ENCODE results near the gene HAAO. TPM values are rescaled to one million over a fixed set of nuclear protein-coding genes. Genes with fewer than 3 reads are reported as not detected.
"Not testable (repeated sequence)": the region's sequence is repeated elsewhere in the genome, so short reads cannot be mapped to it uniquely, and the experiment has no call there.

Gene HAAO
- total RNA-seq, 2 donors from 2014 or later: 1.4 to 2.6 TPM

DNA sequence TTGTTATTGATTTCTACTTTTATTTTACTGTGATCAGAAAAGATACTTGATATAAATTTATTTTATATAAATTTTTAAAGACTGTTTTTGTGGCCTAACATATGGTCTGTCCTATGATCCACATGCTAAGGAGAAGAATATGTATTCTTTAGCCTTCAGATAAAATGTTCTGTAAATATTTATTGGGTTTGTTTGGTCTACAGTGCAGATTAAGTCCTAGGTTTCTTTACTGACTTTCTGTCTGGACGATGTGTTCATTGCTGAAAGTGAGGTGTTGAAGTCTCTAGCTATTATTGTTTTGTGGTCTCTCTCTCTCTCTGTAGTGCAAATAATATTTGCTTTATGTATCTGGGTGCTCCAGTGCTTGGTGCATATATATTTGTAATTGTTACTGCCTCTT lies 58.5 kb downstream of the HAAO start:
- no peak overlapping the region for H3K27ac ChIP-seq
- no peaks in the 10 kb centered on the region for H3K27me3 ChIP-seq
- H3K9me3 ChIP-seq: peaks cover 4 to 23% of the 10 kb centered on the region in 2 donors
- TF ChIP-seq, protein P1, sequence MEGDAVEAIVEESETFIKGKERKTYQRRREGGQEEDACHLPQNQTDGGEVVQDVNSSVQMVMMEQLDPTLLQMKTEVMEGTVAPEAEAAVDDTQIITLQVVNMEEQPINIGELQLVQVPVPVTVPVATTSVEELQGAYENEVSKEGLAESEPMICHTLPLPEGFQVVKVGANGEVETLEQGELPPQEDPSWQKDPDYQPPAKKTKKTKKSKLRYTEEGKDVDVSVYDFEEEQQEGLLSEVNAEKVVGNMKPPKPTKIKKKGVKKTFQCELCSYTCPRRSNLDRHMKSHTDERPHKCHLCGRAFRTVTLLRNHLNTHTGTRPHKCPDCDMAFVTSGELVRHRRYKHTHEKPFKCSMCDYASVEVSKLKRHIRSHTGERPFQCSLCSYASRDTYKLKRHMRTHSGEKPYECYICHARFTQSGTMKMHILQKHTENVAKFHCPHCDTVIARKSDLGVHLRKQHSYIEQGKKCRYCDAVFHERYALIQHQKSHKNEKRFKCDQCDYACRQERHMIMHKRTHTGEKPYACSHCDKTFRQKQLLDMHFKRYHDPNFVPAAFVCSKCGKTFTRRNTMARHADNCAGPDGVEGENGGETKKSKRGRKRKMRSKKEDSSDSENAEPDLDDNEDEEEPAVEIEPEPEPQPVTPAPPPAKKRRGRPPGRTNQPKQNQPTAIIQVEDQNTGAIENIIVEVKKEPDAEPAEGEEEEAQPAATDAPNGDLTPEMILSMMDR (IDR thresholded peaks at IDR 0.05): no peak
- DNase-seq (ENCODE audit: low spot score): no peak
- peaks cover 5% of the 10 kb centered on the region for H3K36me3 ChIP-seq
- no peaks in the 10 kb centered on the region for H3K4me1 ChIP-seq
- no peak overlapping the region for H3K4me3 ChIP-seq

DNA sequence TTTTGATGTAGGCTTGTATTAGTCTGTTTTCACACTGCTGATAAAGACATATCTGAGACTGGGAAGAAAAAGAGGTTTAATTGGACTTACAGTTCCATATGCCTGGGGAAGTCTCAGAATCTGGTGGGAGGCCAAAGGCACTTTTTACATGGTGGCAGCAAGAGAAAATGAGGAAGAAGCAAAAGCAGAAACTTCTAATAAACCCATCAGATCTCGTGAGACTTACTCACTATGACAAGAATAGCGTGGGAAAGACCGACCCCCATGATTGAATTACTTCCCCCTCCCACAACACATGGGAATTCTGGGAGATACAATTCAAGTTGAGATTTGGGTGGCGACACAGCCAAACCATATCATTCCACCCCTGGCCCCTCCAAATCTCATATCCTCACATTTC lies 61.1 kb downstream of the HAAO start:
- H3K4me1 ChIP-seq; H3K27me3 ChIP-seq; H3K27ac ChIP-seq; DNase-seq (ENCODE audit: low spot score); H3K36me3 ChIP-seq; H3K4me3 ChIP-seq: not testable (repeated sequence)
- H3K9me3 ChIP-seq: peaks cover 4 to 23% of the 10 kb centered on the region in 2 donors

DNA sequence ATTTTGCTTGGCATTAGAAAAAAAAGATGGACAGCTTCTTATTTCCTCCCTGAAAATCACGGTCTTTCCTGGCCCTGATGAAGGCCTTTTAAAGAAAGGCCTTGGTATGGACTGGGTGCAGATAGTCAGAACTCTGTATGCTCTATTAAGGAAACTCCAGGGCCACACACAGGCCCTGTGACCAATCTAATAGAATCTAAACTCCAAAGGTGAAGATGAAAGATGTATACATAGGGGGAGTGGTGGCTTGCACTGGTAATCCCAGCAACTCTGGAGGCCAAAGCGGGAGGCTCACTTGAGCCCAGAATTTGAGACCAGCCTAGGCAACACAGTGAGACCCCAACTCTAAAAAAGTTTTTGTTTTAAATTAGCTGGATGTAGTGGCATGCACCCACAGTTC lies 65.7 kb downstream of the HAAO start:
- TF ChIP-seq, protein P1 (IDR thresholded peaks at IDR 0.05): no peak
- Histone ChIP-seq H3K27ac (no peak overlapping the region), H3K4me3 (no peak overlapping the region)

DNA sequence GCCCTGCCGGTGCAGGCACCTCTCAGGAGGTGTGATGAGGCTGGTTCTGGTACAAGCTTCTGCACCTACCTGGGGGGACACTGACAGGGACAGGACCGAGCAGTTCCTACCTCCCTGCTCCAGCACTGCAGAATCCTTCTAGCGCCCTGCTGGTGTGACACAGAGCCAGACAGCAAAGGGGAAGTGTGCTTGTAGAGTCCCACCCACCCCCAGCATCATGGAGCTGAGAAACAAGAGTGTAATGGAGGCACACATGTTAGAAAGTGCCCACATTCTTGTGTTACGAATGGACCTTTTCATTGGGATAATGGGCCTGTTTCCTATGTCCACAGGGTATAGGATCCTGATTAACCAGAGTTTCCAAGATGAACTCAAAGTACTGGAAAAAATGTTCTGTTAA lies 66.7 kb downstream of the HAAO start:
- DNase-seq (ENCODE audit: low spot score): no peak
- H3K4me1 ChIP-seq: peaks cover 0 to 11% of the 10 kb centered on the region in 2 donors
- H3K4me3 ChIP-seq: no peak overlapping the region
- H3K27me3 ChIP-seq: no peaks in the 10 kb centered on the region
- TF ChIP-seq, protein P1 (IDR thresholded peaks at IDR 0.05): no peak
- no peak overlapping the region for H3K27ac ChIP-seq
- H3K9me3 ChIP-seq: peaks cover 0 to 11% of the 10 kb centered on the region in 2 donors
- no peaks in the 10 kb centered on the region for H3K36me3 ChIP-seq

More for the DNA sequence above, 65.7 kb downstream of the HAAO start:
- H3K4me1 ChIP-seq: peaks cover 0 to 11% of the 10 kb centered on the region in 2 donors
- no peaks in the 10 kb centered on the region for H3K36me3 ChIP-seq
- no peaks in the 10 kb centered on the region for H3K27me3 ChIP-seq
- peaks cover 0 to 11% of the 10 kb centered on the region in 2 donors for H3K9me3 ChIP-seq
- DNase-seq (ENCODE audit: low spot score): no peak

DNA sequence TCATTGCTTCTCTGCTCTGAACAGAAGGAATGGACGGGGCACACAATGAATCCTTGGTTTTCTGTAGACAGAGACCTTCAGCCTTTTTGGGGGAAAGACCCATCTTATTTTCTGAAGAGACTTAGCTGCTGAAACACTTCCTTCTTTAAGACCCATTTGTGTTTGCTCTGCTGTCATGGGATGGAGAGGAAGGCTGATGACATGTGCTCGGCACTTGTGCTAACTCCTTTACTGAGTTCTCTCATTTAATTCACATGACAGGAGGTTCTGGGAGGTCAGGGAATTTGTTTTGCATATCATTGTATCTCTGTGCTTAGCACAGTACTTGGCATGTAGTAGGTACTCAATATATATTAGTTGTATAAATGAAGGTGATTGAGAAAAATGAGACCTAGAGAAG lies 67.5 kb downstream of the HAAO start:
- peaks cover 0 to 8% of the 10 kb centered on the region in 2 donors for H3K9me3 ChIP-seq
- H3K4me1 ChIP-seq: peaks cover 0 to 11% of the 10 kb centered on the region in 2 donors
- H3K36me3 ChIP-seq: no peaks in the 10 kb centered on the region
- no peak for DNase-seq (ENCODE audit: low spot score)
- H3K27ac ChIP-seq: no peak overlapping the region
- H3K27me3 ChIP-seq: no peaks in the 10 kb centered on the region
- TF ChIP-seq, protein P1 (IDR thresholded peaks at IDR 0.05): no peak
- no peak overlapping the region for H3K4me3 ChIP-seq

DNA sequence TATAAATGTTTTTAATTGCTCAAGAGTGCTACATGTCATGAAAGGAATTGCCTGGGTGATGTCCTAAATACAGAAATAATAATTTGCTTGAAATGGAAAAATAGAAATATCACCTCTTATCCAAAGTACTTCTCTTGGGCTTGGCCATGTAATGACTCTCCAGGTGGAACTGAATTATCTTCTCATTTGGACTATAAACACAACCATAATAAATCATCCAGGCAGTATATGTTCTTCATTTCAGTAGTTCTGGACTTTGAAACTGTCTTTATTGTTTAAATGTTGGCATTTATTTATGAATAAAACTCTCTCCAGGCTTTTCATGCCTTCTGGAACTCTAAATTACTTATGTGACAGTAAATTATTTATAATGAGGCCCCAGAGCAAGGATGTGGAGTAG lies 68.9 kb downstream of the HAAO start:
- TF ChIP-seq, protein P1 (IDR thresholded peaks at IDR 0.05): no peak
- H3K27me3 ChIP-seq: no peaks in the 10 kb centered on the region
- no peak overlapping the region for H3K27ac ChIP-seq
- no peaks in the 10 kb centered on the region for H3K36me3 ChIP-seq
- no peak overlapping the region for H3K4me3 ChIP-seq
- no peaks in the 10 kb centered on the region for H3K9me3 ChIP-seq
- no peak for DNase-seq (ENCODE audit: low spot score)
- peaks cover 0 to 11% of the 10 kb centered on the region in 2 donors for H3K4me1 ChIP-seq

Measured in right atrium auricular region (tissue), 2 donors.